ENCODE data around the gene CCDC134.
"Not testable (repeated sequence)": the region's sequence is repeated elsewhere in the genome, so short reads cannot be mapped to it uniquely, and the experiment has no call there.

Gene CCDC134

DNA sequence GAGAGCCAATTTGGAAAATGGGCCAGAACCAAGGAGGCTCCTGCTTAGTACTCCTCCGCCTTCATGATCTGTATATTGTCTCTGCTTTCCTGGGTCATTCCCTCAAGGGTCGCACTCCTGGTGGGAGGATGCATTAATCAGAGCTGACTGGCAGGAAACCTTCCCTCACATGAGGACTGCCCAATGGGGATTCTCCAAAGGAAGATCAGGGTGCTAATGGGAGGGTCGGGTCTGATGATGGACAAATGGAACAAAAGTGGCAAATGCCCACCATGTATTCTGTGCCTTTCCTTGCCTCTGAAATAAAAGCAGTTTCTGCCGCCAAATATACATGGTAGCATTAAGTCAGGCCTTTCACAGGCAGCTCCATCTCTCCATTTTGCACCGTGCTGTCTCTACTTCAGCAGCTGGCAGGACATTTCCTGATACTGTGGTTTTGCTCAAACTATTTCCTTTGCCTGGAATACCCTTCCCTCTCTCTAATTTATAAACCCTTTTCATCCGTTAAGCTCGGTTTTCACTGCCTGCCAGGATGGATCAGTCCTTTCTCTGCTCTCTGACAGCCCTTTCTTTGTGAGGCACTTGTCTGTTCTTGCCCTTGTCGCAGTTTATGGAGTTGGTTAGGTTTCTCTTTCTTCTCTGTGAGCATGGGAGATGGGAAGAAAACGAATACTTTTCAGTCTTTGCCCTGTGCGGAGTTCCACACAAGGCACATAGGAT lies 45.9 kb downstream of the CCDC134 start:
- DNase-seq, result no peak

DNA sequence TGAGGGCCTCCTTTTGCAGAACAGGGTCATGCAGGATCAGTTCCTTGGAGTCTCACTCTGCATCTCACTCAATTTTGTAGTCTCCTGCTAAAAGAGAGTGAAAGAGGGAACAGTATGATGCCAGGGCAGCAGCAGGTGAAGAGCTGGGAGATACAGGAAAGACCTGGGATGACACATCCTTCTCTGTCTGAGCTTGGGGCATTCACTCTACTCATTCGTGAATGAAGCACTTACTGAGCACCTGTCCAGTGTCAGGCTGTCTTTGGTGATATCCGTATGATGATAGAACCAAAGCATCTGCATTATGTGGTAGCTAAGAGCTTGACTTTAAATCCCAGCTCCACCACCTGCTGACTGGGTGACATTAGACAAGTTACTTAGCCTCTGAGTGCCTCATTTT lies 46.8 kb downstream of the CCDC134 start:
- no peak for DNase-seq

- DNase-seq, result no peak
These were observed 48.0 kb downstream of the CCDC134 start for GRCh38 chr22:41848468-41848867.

GRCh38 chr22:41856469-41856868 lies 56.0 kb downstream of the CCDC134 start:
- no peak for DNase-seq

- DNase-seq, result no peak
These were observed 56.8 kb downstream of the CCDC134 start for GRCh38 chr22:41857155-41857859.

- no peak for DNase-seq
These were observed 57.4 kb downstream of the CCDC134 start for GRCh38 chr22:41857860-41858199.

- no peak for DNase-seq
These were observed 61.7 kb downstream of the CCDC134 start for GRCh38 chr22:41862160-41862529.

- no peak for DNase-seq
These were observed 62.2 kb downstream of the CCDC134 start for GRCh38 chr22:41862530-41863266.

DNA sequence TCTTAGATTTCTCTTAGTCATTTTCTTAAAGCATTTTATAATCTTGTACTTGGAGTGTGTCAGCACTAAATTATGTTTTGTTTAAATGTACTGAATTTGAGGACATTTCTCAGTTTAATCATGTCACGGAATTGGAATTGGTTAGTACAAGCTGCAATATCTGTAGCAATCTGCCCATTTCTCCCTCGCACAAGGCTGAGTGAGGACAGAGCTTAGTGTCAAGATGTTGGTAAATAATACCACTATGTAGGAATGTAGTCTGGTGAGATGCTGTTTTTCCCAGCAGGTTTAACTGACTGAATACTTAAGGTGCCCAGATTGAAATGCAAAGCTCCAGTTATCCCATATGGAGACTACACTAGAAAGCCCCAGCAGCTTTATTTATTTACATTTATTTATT lies 63.0 kb downstream of the CCDC134 start:
- no peak for DNase-seq

DNA sequence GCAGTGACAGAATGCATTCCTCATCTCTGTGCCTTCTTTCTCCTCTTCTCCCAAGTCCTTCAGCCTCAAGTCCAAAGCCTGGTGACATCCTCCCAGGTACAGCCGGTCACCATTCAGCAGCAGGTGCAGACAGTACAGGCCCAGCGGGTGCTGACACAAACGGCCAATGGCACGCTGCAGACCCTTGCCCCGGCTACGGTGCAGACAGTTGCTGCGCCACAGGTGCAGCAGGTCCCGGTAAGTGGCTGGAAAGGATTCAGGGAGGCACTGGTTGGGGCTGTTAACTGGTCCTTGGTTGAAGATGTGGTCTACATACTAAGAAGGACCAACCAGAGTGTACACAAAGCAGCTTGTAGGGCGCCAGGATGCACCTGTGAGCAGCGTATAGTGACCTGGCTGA lies 68.1 kb downstream of the CCDC134 start:
- no peak for DNase-seq

DNA sequence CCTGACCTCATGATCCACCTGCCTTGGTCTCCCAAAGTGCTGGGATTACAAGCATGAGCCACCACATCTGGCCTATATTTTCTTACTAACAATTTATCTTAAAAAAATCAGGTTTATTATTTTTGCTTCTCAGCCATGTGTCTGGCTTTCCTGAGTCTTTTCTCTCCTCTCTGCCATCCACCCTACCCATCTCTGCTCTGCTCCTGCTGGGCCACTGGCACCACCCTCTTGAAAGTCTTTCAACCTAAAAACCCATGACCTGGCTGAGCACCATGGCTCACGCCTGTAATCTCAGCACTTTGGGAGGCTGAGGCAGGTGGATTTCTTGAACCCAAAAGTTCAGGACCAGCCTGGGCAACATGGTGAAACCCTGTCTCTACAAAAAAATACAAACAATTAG lies 69.6 kb downstream of the CCDC134 start:
- DNase-seq, result not testable (repeated sequence)

- DNase-seq, result no peak
These were observed 70.3 kb downstream of the CCDC134 start for GRCh38 chr22:41870786-41871185.

GRCh38 chr22:41873391-41873790 lies 72.9 kb downstream of the CCDC134 start:
- DNase-seq, result no peak

DNA sequence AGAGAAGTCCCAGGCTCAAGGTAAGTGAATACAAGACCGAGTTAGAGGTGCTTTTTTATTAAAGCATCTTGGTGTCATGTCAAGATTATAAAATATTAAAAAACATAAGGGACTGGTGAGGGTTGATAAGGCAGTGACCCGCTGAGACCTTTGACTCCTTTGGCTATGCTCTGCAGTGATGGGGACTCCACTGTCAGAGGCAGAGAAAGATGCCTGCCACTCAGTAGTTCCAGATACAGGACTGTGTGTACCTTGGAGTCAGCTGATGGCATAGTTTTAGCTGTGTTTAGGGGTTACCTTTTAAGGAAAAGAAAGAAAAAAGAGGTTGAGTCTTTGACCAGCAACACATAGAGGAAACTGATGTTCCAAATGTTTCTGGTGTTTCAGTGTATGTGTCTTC lies 73.6 kb downstream of the CCDC134 start:
- no peak for DNase-seq

DNA sequence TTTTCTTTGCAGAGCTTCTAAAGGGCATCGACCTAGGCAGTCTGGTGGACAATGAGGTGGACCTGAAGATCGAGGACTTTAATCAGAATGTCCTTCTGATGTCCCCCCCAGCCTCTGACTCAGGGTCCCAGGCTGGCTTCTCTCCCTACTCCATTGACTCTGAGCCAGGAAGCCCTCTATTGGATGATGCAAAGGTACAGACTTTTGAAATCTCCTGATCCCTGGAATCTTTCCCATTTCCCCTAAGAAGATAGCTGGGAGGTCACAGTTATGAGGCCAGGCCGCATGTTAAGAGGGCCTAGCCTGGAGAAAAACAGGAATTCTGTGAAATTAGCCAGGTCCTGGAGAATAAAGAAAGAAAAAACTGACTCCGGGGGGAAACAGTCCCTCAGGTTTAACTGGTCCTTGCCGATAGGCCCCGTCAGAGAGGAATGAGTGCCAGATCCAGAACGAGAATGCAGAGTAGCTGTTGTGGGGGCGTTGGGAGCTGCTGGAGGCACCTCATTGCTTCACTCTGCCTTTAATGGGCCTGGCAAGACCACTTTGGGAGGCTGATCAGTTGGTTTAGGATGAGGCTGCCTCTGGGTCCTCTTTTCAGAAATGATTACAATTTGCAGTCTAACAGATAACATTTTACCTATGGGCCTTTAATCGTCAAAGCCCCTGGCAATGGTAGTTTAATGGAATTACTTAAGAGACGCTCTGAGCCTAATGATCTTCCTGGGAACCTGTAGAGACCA lies 75.2 kb downstream of the CCDC134 start:
- no peak for DNase-seq
